Measurements from ENCODE around the gene FKRP.

FKRP gene

DNA sequence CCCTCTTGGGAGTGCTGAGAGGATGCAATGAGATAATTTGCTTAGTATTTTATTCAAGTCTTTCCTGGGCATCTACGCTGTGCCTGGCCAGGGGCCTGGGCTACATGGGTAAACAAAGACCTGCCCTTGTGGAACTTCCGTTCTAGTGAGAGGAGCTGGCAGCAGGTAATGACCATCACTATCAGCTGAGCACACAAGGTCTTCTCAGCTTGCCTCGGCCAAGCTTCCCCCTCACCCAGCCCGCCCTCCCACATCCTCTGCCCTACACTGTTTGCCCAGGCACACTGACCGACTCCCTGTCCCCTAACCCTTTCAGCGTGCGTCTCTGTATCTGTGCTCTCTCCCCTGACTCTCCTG is 8.6 kb upstream of the FKRP start:
- TF ChIP-seq, protein P1, sequence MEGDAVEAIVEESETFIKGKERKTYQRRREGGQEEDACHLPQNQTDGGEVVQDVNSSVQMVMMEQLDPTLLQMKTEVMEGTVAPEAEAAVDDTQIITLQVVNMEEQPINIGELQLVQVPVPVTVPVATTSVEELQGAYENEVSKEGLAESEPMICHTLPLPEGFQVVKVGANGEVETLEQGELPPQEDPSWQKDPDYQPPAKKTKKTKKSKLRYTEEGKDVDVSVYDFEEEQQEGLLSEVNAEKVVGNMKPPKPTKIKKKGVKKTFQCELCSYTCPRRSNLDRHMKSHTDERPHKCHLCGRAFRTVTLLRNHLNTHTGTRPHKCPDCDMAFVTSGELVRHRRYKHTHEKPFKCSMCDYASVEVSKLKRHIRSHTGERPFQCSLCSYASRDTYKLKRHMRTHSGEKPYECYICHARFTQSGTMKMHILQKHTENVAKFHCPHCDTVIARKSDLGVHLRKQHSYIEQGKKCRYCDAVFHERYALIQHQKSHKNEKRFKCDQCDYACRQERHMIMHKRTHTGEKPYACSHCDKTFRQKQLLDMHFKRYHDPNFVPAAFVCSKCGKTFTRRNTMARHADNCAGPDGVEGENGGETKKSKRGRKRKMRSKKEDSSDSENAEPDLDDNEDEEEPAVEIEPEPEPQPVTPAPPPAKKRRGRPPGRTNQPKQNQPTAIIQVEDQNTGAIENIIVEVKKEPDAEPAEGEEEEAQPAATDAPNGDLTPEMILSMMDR (IDR thresholded peaks at IDR 0.05; ENCODE audit: borderline replicate concordance, control extremely low read depth, extremely low read depth, insufficient read depth, missing control alignments): no peak
- no peak for DNase-seq (ENCODE audit: low spot score)
- in situ Hi-C loops (cut with MboI; ENCODE audit: low sequenced_read_pairs, unreplicated experiment): no loop called here

DNA sequence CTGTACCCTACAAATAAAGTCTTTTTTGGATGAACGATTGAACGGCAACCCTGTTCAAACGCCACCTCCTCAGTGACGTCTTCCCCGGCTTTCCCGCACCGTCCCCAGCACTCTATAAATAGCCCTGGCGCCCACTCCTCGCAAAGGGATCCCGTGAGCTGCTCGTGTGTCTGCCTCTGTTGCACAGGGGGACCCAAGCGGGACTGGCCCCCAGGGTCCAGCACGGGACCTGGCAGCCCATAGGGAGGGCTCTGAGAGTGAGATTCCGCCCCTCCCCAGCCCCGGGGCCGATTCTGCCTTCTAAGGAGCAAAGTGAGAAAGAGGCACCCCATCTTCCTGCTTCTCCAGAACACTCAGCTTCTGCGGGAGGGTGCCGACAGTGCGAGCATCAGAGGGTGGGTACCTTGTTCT is 8.1 kb upstream of the FKRP start:
- in situ Hi-C loops (cut with MboI; ENCODE audit: low sequenced_read_pairs, unreplicated experiment): no loop called here
- TF ChIP-seq, protein P1 (IDR thresholded peaks at IDR 0.05; ENCODE audit: borderline replicate concordance, control extremely low read depth, extremely low read depth, insufficient read depth, missing control alignments): no peak
- no peak for DNase-seq (ENCODE audit: low spot score)

DNA sequence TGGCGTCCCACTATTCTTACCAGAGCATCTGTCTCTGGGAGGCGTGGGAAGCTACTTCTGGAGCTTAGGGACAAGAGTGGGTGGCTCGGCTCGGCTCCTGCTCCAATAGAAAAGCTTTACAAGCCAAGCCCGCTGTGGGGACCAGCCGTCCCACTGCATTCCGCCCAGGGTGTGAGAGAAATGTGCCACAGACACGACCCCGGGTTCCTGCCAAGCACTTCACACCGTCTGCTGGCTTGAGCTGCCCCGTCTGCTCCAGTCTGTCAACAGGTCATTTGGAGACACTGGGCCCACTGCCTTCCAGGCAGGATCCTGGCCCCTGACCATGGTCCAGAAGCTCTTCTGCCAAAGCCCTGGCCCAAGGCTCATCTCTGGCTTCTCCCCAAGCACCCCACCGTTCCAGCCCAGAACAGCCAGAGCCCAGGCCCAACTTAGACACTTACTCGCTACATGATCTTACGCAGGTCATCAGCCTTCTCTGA is 6.5 kb upstream of the FKRP start:
- TF ChIP-seq, protein P1 (IDR thresholded peaks at IDR 0.05; ENCODE audit: borderline replicate concordance, control extremely low read depth, extremely low read depth, insufficient read depth, missing control alignments): no peak
- DNase-seq (ENCODE audit: low spot score): no peak
- in situ Hi-C loops (cut with MboI; ENCODE audit: low sequenced_read_pairs, unreplicated experiment): no loop called here

DNA sequence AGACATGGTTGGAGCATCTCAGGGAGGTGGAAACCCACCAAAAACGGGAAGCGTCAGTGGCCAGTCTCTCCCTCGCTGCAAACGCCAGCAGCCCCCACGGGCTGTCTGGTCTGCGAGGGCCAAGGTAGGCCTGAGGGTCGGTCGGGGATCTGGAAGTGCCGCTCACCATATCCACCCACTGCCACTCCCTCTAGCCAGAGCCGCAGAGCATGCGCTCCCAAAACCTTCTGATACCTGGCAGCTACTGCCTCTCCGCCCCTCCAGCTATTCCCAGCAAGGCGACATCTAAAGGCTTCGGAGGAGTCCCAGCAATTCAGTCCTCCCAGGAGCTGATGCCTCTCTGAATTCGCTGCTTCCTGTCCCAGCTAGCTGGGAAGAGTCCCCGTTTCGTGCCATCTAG is 4.4 kb upstream of the FKRP start:
- in situ Hi-C loops (cut with MboI; ENCODE audit: low sequenced_read_pairs, unreplicated experiment): no loop called here
- DNase-seq (ENCODE audit: low spot score): no peak
- TF ChIP-seq, protein P1 (IDR thresholded peaks at IDR 0.05; ENCODE audit: borderline replicate concordance, control extremely low read depth, extremely low read depth, insufficient read depth, missing control alignments): no peak

DNA sequence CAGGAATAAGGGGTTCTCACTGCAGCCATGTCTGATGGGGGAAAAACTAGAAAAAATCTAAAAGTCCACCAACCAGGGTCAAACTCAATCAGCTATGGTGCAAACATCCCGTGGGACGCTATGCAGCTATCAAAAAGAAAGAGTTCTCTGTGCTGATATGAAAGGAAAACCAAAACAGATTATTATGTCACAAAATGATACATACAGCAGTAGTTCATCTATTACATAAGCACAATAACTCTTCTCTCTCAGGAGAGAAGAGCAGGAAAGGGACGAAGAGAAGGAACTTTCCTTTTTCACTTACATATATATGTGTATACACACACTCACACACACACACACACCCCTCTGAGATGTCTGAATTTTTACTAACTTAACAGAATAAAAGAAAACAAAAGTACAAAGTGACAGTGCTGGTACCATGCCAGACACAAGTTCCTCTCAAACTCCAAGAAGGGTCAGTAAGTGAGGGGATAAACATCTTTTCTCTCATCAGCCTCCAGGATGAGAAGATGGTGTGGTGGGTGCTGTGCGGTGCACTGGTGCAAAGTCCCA is 2.9 kb upstream of the FKRP start:
- DNase-seq (ENCODE audit: low spot score): no peak
- in situ Hi-C loops (cut with MboI; ENCODE audit: low sequenced_read_pairs, unreplicated experiment): no loop called here
- TF ChIP-seq, protein P1 (IDR thresholded peaks at IDR 0.05; ENCODE audit: borderline replicate concordance, control extremely low read depth, extremely low read depth, insufficient read depth, missing control alignments): no peak

DNA sequence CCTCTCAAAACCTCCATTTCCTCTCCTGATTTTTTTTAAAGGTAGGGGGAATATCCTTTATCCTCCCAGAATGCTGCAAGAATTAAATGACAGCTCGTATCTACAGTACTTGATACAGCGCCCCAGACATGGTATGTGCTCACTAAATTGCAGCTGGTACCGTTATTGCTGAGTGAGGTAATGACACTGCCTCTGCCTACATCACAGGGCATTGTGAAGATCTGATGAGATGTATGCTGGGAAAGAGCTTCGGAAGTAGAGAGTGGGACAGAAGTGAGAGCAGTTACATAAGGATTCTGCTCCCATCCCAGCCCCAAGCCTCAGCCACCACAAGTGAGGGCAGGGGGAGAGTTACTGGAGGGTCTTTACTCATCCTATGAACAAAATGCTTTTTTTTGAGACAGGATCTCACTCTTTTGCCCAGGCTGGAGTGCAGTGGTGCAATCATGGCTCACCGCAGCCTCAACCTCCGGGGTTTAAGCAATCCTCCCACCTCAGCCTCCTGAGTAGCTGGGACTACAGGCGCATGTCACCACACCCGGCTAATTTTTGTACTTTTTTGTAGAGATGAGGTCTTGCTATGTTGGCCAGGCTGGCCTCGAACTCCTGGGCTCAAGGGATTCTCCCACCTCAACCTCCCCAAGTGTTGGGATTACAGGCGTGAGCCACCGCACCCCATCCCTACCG is 1.7 kb upstream of the FKRP start:
- TF ChIP-seq, protein P1 (IDR thresholded peaks at IDR 0.05; ENCODE audit: borderline replicate concordance, control extremely low read depth, extremely low read depth, insufficient read depth, missing control alignments): no peak
- DNase-seq (ENCODE audit: low spot score): no peak
- in situ Hi-C loops (cut with MboI; ENCODE audit: low sequenced_read_pairs, unreplicated experiment): no loop called here

All from GM13976 (cell line).